ENCODE measurements around the gene CMKLR1. TPM values are rescaled to one million over a fixed set of nuclear protein-coding genes. Genes with fewer than 3 reads are reported as not detected.

The CMKLR1 gene
- total RNA-seq, 1 donor: 0.54 TPM

DNA sequence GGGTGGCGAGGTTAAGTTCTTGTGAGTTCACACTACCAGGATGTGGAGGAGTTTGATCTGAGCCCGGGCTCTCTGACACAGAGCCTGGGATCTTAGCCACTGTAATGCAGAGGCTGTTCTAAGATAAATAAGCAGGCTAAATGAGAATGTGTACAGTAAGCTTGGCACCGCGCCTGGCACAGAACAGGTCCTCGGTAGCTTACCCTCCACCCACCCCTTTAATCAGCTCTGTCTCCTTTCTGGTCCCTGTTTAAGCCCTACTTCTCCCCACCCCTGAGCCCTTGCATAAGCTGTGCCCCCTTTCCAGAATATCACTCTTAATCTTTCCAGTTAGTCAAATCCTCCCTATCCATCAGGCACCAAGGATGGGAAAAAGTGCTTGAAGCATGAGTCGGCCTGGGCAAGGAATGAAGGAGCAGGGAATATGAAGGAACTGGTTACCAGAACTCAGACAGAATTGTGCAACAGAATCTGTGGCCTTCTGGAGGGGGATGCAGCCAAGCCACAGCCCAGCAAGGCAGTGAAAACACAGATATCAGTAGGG is 32.8 kb upstream of the CMKLR1 start:
- H3K4me3 ChIP-seq (ENCODE audit: low read depth, low read length): no peak overlapping the region
- TF ChIP-seq, protein P1, sequence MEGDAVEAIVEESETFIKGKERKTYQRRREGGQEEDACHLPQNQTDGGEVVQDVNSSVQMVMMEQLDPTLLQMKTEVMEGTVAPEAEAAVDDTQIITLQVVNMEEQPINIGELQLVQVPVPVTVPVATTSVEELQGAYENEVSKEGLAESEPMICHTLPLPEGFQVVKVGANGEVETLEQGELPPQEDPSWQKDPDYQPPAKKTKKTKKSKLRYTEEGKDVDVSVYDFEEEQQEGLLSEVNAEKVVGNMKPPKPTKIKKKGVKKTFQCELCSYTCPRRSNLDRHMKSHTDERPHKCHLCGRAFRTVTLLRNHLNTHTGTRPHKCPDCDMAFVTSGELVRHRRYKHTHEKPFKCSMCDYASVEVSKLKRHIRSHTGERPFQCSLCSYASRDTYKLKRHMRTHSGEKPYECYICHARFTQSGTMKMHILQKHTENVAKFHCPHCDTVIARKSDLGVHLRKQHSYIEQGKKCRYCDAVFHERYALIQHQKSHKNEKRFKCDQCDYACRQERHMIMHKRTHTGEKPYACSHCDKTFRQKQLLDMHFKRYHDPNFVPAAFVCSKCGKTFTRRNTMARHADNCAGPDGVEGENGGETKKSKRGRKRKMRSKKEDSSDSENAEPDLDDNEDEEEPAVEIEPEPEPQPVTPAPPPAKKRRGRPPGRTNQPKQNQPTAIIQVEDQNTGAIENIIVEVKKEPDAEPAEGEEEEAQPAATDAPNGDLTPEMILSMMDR (IDR thresholded peaks at IDR 0.05; ENCODE audit: insufficient read depth, low read length): no peak
- peak; percentile 40 for DNase-seq (ENCODE audit: low read depth)

GRCh38 chr12:108370415-108370814 is 31.3 kb upstream of the CMKLR1 start:
- TF ChIP-seq, protein P1 (IDR thresholded peaks at IDR 0.05; ENCODE audit: insufficient read depth, low read length): no peak
- DNase-seq (ENCODE audit: low read depth): no peak
- H3K4me3 ChIP-seq (ENCODE audit: low read depth, low read length): no peak overlapping the region

DNA sequence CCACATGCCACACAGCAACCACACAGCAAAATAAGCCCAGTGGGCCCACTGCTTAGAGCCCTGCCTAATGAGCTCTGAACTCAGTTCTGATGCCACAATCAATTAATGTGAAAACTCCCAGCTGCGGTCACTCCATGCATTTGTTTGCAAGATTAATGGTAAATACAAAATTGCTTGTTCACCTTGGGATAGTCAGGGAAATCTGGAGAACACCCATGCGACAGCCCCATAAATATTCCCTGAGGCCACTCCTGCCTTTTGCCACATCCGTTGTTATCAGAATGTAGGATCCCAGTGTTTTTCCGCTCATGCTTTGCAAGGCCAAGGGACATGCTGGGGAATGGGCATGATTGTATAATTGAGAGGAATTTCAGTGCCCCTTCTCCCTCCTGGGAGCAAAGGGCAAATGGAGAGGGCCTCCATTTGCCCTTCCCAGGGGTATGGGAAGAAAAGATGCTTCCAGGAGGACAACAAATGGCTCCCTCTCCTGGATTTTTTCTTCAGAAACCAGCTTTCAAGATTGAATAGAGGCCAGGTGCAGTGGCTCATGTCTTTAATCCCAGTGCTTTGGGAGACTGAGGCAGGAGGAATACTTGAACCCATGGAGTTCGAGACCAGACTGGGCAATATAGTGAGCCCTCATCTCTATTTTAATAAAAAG is 30.8 kb upstream of the CMKLR1 start:
- H3K4me3 ChIP-seq (ENCODE audit: low read depth, low read length): no peak overlapping the region
- no peak for DNase-seq (ENCODE audit: low read depth)
- TF ChIP-seq, protein P1 (IDR thresholded peaks at IDR 0.05; ENCODE audit: insufficient read depth, low read length): no peak

DNA sequence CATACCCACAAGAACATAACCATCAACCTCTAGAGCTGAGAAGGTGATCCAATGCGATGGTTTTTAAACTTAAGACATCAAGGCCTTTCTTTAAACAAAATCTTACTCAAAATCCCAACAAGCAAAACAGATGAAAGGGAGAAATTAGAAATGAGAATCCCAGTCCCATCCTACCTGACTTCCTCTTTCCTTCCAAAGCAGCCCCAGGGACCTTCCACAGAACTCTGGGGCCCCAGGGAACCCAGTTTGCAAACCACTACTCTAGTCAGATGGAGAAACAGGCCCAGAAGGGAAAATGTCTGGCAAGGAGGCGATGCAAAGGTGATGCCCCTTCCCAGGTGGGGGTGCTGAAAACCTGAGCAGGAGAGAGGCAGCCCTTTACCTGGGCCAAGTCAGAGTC is 29.0 kb upstream of the CMKLR1 start:
- no peak for DNase-seq (ENCODE audit: low read depth)
- no peak overlapping the region for H3K4me3 ChIP-seq (ENCODE audit: low read depth, low read length)

GRCh38 chr12:108367436-108367835 is 28.3 kb upstream of the CMKLR1 start:
- DNase-seq (ENCODE audit: low read depth): no peak
- no peak overlapping the region for H3K4me3 ChIP-seq (ENCODE audit: low read depth, low read length)
- TF ChIP-seq, protein P1 (IDR thresholded peaks at IDR 0.05; ENCODE audit: insufficient read depth, low read length): no peak

More for the DNA sequence above, 29.0 kb upstream of the CMKLR1 start:
- TF ChIP-seq, protein P1 (IDR thresholded peaks at IDR 0.05; ENCODE audit: insufficient read depth, low read length): no peak

GRCh38 chr12:108365324-108365723 is 26.2 kb upstream of the CMKLR1 start:
- TF ChIP-seq, protein P1 (IDR thresholded peaks at IDR 0.05; ENCODE audit: insufficient read depth, low read length): no peak
- DNase-seq (ENCODE audit: low read depth): no peak
- H3K4me3 ChIP-seq (ENCODE audit: low read depth, low read length): no peak overlapping the region
